Pons (tissue), 1 donor: ENCODE measurements around the gene IL32.
"Not testable (repeated sequence)": the region's sequence is repeated elsewhere in the genome, so short reads cannot be mapped to it uniquely, and the experiment has no call there.

ENCODE experiments used
- DNase-seq: peaks from one replicate; pipeline ENCODE4 v3.0.0-alpha.2; 2016; ENCODE audit warnings: low spot score

IL32 gene

DNA sequence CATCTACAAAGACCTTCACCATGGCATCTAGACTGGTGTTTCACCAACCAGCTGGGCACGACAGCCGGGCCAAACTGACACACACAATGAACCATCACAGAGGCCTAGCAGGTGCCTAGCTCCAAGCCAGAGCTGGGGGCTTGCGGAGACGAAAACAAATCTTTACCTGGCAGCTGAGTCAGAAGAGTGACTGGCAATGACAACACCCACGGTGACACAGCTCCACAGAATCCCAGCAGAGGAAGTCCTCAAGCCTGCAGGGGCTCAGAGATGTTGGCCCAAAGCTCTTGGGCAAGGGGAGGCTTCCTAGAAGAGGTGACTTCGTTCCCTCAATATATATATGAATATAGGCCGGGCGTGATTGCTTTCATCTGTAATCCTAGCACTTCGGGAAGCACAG is 13.9 kb upstream of the IL32 start:
- no peak for DNase-seq

DNA sequence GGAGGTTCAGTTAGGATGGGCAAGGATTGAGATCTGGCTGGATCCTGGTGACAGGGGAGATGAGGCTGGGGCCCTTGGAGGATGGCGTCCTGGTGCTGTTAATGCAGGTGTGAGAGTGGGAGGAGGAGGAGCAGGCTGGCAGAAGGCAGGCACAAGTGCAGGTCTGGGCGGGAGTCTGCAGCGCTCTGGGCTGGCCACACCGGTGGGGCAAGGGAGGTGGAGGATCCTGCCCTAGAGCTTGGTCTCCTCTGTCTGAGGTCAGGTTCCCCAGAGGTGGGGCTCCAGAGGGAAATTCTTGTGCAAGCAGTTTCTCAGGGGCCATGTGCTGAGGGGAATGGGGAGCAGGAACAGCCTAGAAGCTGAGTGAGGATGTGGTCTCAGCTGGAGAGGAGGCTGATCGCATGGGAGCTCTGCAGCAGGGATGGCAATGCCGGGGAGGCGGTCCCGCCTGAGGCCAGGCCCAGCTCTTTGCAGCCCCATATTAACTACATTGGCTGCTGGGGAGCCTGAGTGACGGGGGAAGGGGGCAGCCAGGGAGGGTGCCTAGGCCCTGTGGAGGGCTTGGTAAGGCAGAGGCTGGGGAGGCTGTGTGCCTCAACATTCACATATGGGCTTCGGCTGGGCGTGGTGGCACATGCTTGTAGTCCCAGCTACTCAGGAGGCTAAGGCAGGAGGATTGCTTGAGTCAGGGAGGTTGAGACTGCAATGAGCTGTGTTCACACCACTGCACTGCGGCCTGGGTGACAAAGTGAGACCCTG is 12.7 kb upstream of the IL32 start:
- DNase-seq, result not testable (repeated sequence)

DNA sequence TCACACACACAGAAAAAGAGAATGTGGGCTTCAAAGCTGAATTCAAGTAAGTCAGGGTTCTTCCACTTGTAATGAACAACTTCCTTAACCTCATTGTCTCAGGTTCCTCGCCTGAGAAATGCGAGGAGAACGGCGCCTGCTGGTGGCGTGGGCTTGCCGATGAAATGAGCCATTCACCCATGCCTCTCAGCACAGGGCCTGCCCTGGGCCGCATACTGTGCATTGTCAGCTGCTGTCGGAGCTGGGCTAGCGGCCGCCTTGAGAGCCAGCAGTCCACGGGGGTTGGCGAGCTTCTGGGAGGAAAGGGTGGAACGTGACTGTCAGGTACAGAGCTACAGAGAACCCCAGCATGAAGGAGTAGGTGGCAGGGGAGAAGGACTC is 12.1 kb upstream of the IL32 start:
- not testable (repeated sequence) for DNase-seq

DNA sequence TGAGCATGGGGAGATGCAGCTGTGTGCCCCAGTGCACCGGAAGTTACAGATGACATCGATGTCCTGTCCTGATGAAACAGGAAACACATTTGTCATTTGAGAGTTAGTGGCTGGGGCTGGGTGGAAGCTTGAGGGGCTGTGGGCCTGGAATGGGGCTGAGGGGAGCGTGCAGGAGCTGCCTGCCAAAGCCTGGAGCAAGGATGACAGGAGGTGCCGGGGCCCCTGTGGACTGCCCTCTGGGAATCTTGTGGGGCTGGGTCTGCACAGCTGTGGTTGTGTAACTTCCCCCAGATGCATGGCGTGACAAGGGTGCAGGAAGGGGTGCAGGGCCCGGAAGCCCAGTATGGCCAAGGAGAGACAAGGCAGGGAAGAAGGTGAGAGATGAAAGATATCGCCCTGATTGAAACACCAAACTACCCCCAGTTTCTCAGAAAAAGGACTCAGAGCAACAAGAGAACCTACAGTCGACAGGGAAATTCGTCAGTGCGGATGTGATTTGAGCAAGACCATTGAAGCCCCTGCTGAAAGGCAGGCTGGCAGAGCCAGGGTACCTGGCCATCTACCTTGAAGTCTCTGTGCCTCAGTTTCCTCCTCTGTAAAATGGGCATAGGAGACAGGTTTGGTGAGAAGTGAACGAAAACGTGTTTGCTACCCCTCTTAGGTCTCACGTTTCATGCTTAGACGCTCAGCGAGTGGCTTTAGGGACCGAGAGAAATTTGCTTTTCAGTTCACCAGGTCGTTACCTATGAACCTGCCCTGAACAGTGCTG is 10.3 kb upstream of the IL32 start:
- no peak for DNase-seq

DNA sequence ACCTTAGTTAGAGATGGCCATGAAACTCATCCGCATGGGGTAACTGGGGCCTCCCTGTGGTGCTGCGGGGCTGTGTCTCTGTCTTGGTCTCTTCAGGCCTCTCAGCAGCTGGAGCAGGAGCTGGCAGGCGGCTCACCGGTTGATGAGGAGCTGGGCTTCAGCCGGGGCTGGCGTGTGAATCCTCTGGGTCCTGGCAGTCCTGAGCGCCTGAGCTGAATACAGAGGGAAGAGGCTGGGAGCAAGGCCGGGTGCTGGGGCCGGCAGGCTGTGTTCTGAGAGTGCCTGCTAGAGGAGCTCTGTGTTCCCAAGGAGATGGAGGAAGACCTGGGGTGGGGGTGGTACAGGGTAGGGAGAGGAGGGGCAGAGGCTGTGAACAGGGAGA is 9.7 kb upstream of the IL32 start:
- not testable (repeated sequence) for DNase-seq

DNA sequence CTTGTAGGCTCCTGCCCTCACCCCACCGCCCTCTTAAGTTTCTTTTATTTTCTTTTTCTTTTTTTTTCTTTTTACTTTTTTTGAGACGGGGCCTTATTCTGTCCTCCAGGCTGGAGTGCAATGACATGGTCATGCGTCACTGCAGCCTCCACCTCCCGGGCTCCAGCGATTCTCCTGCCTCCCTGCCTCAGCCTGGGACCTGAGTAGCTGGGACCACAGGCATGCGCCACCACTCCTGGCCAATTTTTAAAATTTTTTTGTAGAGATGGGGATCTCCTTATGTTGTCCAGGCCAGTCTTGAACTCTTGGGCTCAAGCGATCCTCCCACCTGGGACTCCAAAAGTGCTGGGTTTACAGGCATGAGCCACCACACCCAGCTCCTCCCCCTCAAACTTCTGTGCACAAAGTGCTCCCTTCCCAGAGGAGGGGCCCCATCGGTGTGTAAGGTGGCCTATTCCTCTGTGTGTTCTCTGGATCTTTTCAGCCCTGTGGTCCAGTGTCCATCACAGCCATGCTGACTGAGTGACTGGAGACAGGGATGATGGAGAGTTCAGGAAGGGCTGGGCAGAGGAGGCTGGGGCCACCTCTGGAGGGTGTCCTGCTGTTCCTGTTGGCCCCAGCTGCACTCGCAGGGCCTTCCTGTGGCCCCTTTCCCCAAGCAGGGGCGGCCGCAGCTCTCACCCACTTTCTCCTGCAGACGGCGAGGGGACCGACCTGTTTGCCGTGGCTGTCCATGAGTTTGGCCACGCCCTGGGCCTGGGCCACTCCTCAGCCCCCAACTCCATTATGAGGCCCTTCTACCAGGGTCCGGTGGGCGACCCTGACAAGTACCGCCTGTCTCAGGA is 8.9 kb upstream of the IL32 start:
- no peak for DNase-seq

DNA sequence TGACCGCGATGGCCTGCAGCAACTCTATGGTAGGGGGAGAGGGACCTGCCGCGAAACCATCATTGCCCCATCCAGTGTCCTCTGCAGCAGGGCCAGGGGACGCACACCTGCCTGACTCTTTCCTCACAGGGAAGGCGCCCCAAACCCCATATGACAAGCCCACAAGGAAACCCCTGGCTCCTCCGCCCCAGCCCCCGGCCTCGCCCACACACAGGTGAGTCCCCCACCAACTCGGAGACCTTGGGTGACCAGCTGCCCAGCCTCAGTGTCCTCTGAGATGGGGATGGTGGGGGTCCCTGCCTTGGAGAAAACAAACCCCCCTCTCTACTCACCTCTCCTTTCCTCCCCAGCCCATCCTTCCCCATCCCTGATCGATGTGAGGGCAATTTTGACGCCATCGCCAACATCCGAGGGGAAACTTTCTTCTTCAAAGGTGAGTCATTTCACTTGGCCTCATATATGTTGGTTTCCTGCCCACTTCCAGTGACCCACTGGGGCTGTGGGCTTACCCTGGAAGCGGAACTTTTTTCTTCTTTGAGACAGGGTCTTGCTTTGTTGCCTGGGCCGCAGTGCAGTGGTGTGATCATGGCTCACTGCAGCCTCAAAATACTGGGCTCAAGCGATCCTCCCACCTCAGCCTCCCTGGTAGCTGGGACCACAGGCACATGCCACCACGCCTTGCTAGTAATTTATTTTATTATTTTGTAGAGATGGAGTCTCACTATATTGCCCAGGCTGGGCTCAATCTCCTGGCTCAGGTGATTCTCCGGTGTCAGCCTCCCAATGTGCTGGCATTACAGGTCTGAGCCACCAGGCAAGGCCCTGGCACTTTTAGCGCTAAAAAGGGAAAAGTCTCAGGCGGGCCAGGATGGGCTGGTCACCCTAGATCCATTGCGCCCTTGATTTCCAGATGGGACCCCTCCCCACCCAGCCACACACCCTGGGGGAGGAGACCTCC is 8.0 kb upstream of the IL32 start:
- DNase-seq, result no peak

DNA sequence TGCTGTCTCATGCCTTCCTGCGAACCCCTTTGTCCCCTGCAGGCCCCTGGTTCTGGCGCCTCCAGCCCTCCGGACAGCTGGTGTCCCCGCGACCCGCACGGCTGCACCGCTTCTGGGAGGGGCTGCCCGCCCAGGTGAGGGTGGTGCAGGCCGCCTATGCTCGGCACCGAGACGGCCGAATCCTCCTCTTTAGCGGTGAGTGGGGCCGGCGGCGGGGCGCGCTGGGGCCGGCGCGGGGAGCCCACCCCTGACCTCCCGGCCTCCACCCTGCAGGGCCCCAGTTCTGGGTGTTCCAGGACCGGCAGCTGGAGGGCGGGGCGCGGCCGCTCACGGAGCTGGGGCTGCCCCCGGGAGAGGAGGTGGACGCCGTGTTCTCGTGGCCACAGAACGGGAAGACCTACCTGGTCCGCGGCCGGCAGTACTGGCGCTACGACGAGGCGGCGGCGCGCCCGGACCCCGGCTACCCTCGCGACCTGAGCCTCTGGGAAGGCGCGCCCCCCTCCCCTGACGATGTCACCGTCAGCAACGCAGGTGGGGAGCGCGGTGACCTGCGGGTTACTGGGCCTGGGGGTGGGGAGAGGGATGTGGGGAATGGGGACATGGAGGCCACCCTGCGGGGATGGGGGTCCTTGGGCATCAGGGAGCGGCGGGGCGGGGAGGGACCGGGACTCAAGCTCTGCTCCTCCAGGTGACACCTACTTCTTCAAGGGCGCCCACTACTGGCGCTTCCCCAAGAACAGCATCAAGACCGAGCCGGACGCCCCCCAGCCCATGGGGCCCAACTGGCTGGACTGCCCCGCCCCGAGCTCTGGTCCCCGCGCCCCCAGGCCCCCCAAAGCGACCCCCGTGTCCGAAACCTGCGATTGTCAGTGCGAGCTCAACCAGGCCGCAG is 7.1 kb upstream of the IL32 start:
- peak; percentile 10 for DNase-seq

DNA sequence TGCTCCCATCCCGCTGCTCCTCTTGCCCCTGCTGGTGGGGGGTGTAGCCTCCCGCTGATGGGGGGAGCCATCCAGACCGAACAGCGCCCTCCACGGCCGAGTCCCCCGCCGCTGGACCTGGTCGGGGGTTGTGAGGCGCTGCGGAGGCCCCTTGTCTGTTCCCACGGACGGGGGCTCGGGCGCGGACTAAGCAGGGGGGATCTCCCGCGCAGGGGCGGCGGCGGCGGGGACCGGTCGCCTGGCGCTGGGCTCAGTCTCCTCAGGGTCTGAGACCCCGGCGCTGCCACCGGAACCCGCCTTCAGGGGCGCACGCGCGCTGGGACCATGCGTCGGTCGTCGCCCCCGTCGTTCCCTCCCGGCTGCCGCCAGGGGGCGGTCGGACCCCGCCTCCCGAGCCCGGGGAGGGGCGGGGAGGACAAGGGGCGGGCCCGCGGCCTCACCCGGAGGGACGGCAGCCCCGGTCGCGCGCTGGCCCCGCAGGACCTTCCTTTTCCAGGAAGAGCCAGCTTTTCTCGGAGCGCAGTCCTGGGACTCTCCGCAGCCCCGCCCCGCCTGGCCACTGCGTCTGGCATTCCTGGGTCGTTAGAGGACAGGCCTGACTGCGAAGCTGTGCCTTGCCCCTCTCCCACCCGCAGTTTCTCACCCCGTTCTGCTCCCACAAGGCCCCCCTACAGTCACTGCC is 6.3 kb upstream of the IL32 start:
- peak; percentile 66 for DNase-seq

DNA sequence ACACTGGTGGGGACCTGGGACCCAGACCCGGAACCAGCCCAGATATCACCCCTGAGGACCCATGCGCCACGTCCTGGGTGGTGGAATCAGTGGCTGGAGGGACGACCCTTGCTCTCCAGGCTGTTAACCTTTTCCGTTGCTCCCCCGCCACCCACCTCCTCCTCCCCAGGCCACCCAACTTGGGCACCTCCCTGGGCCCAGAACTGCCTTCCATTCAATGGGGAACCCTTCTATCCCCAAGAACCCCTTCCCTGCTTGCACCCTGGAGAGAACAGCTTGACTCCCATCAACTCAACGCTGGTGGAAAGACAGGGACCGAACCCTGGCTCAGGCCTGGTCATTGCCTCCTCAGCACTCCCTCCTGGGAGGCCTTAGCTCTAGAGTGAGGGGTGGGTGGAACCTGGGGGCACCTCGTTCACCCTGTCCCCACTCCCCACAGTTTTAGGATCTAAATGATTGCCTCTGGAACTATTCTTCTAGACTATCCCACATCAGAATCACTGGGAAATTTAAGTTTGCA is 5.7 kb upstream of the IL32 start:
- no peak for DNase-seq

DNA sequence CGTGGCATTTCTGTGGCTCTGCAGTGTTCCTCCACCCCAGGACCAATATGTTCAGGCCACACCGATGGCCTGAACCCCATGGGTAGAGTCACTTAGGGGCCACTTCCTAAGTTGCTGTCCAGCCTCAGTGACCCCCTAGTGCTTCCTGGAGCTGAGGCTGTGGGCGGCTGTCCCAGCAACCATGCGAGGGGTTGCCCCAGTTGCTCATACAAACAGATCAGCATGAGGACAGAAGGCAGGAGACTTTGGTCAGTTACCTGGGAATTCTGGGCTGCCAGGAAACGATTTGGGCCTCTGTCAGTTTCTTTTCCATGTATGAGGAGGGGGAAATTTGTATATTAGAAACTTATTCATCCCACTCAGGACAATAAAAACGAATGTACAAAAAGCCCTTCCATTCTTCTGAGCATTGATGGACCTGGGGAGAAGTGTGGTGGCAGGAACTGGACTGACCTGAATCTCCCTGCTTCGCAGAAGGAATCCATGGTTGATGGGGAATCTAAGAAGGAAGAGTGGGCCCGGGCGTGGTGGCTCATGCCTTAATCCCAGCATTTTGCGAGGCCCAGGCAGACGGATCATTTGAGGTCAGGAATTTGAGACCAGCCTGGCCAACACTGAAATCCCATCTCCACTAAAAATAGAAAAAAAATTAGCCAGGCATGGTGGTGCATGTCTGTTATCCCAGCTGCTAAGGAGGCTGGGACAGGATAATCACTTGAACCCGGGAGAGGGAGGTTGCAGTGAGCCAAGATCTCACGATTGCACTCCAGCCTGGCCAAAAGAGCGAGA is 4.9 kb upstream of the IL32 start:
- DNase-seq, result no peak

DNA sequence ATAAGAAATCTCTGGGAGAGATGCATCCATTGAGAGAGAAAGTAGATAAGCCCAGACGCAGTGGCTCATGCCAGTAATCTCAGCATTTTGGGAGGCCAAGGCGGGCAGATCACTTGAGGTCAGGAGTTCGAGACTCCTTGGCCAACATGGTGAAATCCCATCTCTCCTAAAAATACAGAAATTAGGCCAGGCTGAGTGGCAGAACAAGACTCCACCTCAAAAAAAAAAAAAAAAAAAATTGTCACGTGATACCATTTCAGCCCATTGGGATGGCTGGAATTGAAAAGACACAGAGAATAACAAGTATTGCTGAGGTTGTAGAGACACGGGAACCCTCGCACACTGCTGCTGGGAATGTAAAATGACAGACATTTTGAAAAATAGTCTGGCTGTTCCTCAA is 2.9 kb upstream of the IL32 start:
- DNase-seq, result no peak

DNA sequence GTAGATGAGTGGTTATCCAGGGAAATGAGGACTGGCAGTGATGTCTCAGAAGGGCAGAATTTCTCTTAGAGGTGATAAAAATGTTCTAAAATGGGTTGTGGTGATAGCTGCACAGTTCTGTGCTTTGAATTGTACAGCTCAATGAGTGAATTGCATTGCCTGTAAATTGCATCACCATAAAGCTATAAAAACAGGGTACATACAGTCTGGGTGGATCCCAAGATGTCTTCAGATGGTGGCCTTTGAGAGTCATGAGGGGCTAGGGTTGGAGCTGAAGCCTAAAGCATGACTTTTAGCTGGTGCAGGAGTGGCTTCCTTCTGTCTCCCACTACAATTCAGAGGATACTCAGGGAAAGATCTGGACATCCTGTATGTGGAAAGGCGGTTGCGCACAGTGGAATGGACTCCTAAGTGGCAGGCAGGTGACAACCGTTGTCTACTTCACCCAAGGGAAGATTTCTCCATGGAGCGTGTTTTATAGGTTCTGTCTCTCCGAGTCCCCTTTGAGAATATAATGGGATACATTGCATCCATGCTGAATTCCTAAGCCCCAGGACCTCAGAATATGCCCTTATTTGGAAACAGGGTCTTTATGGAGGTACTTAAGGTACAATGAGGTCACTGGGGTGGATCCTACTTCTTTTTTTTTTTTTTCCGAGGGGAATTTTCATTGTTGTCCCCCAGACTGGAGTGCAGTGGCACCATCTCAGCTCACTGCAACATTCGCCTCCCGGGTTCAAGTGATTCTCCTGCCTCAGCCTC is 1.6 kb upstream of the IL32 start:
- DNase-seq, result no peak

DNA sequence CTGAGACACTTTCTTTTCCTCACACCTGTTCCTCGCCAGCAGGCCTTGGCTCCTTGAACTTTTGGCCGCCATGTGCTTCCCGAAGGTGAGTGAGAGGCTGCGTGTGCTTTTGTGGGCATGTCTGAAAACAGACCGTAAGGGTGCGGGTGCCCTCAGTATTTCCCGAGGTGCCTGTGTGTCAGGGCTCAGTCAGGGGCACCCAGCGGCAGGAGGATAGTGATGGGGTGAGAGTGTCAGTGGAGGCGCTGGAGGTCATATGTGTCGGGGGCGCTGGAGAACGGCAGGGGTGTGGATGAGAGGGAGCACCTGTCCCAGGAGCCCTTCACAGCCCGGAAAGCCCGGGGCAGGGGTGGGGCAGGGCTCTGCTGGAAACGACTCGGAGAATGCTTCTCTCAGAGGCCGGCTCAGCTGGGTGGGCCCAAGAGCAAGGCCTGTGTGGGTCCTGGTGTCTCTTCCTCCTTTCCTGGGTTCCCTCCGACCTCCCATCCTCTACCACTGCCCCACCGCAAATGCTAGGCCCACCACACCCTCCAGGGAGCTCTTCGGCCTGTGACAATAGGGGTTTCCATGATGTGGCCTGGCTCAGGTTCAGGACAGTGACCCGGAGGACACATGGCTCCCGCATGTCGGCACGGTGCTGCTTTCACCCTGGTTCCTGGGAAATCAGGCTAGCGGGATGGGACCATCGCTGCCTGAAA is 451 bp downstream of the IL32 start:
- DNase-seq, result no peak

DNA sequence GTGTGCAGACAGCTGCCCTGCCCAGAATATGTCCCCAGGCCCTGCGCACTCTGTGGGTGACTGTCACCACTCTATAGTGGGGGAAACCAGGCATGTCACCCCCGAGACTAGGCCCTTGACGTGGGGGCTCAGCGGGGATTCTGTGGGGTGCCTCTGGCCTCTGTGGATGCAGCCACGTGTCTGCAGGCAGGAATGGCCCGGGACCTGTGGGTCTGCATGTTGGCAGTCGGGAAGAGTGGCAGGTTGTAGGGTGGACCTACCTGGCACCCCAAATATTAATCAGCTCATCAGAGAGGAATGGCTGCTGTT is 954 bp downstream of the IL32 start:
- DNase-seq, result no peak

DNA sequence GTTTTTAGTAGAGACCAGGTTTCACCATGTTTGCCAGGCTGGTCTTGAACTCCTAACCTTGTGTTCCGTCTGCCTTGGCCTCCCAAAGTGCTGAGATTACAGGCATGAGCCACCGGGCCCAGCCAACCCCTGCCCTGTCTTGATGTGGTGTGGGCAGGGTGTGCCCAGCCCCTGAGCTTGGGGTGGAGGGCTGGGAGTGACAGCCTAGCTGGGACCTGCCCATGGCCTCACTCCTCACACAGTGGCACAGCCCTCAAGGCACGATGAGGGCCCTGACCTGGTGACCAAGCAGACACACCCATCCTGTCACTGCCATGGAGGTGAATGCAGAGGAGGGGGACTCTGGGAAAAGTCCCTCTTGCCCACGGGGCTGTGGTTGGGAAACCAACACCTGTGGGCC is 3.0 kb downstream of the IL32 start:
- no peak for DNase-seq

DNA sequence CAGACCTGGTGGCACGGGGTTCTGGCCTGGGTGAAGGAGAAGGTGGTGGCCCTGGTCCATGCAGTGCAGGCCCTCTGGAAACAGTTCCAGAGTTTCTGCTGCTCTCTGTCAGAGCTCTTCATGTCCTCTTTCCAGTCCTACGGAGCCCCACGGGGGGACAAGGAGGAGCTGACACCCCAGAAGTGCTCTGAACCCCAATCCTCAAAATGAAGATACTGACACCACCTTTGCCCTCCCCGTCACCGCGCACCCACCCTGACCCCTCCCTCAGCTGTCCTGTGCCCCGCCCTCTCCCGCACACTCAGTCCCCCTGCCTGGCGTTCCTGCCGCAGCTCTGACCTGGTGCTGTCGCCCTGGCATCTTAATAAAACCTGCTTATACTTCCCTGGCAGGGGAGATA is 3.7 kb downstream of the IL32 start:
- not testable (repeated sequence) for DNase-seq
